GM12878 (cell line): ENCODE measurements around the gene SNRPA. TPM values are rescaled to one million over a fixed set of nuclear protein-coding genes. Genes with fewer than 3 reads are reported as not detected.

Source experiments
- BACH1 ChIP-seq: fragments of 450-650 bp; IDR thresholded peaks from 2 replicates; pipeline ENCODE4 v1.6.1; 2017; ENCODE audit warnings: mild to moderate bottlenecking, borderline replicate concordance
- BMI1 ChIP-seq: fragments of 450-650 bp; IDR thresholded peaks from 2 replicates; pipeline ENCODE4 v1.6.1; 2016; ENCODE audit warnings: mild to moderate bottlenecking, moderate library complexity, borderline replicate concordance
- CHD2 ChIP-seq: IDR thresholded peaks from 2 replicates; pipeline ENCODE4 v1.6.1; 2011; ENCODE audit warnings: low read depth, low read length, improper control_type of control experiment, borderline replicate concordance
- CREB1 ChIP-seq: IDR thresholded peaks from 2 replicates; pipeline ENCODE4 v1.6.1; 2012; ENCODE audit warnings: low read depth, mild to moderate bottlenecking, inconsistent platforms
- NKRF ChIP-seq: fragments of 450-650 bp; conservative IDR thresholded peaks from 2 replicates; pipeline ENCODE4 v1.6.1; 2017; ENCODE audit warnings: mild to moderate bottlenecking, moderate library complexity
- RAD21 ChIP-seq: IDR thresholded peaks from 2 replicates; pipeline ENCODE4 v1.6.1; 2011; ENCODE audit warnings: mild to moderate bottlenecking, low read depth, low read length, moderate library complexity; ENCODE audit not compliant: insufficient read depth
- RCOR1 ChIP-seq: conservative IDR thresholded peaks from 2 replicates; pipeline ENCODE4 v1.6.1; 2012; ENCODE audit warnings: low read depth, low read length, improper control_type of control experiment
- SUZ12 ChIP-seq: fragments of 200-600 bp; sonication (generic); IDR thresholded peaks from one replicate; pipeline ENCODE4 v1.6.1; 2018; ENCODE audit warnings: antibody characterized with exemption, mild to moderate bottlenecking; ENCODE audit not compliant: unreplicated experiment
- WRNIP1 ChIP-seq: IDR thresholded peaks from 2 replicates; pipeline ENCODE4 v1.6.1; 2011; ENCODE audit warnings: low read depth, low read length, improper control_type of control experiment, borderline replicate concordance
- ZNF622 ChIP-seq: fragments of 450-650 bp; IDR thresholded peaks from 2 replicates; pipeline ENCODE4 v1.6.1; 2017; ENCODE audit warnings: mild to moderate bottlenecking, inconsistent platforms
- polyA plus RNA-seq, 11 experiments: library from polyadenylated mRNA; depleted of rRNA in 4 of 11; unstranded in 6 of 11; stranded (reverse) in 5 of 11; fragments of >200 nt; fragmentation: Nextera tagmentation in 4 of 11; fragmentation: Illumina TruSeq in 1 of 11; extraction: Ambion mirVana in 4 of 11; extraction: Trizol in 1 of 11; gene quantifications; 1 replicate in 1 of 11; 2 replicates in 10 of 11; pipeline versions ENCODE4 v1.2.1 to v1.2.3, GENCODE V29; 2011 to 2016; ENCODE audit warnings: inconsistent platforms in 2 of 11, missing spikeins in 2 of 11, low read depth in 1 of 11
- total RNA-seq, 4 experiments: library from RNA; depleted of rRNA in 3 of 4; stranded (reverse); fragments of >200 nt in 3 of 4; fragmentation: Illumina TruSeq in 1 of 4; extraction: Trizol in 1 of 4; gene quantifications; 2 replicates each; pipeline versions ENCODE4 v1.2.1 to v1.2.3, GENCODE V29; 2013 to 2021

Gene SNRPA
- total and polyA plus RNA-seq, 10 of the 15 experiments (the other 5 are each of a cell fraction or from before 2014, with no cell fraction given): 14.8 to 299 (median 202) TPM

GRCh38 chr19:40807147-40808020 is 56.4 kb downstream of the SNRPA start (continued):
- TF ChIP-seq ZNF622 (no peak), CREB1 (no peak), WRNIP1 (no peak), SUZ12 (no peak), CHD2 (no peak), RAD21 (peak; percentile 46; the same call in 1 of the 2 replicates), BACH1 (no peak), BMI1 (no peak), RCOR1 (no peak), NKRF (no peak)
- TF ChIP-seq, all 136 proteins: peak for 3
